ENCODE results near the gene HTR1B.

The HTR1B gene

GRCh38 chr6:77487808-77488425, 24.6 kb upstream of the HTR1B start:
- no peak for TF ChIP-seq POLR2A (IDR thresholded peaks at IDR 0.05; ENCODE audit: extremely low read depth, insufficient read length)
- no peak for TF ChIP-seq CTCF (IDR thresholded peaks at IDR 0.05; ENCODE audit: low read depth, low read length)
- no peak for TF ChIP-seq MYC (IDR thresholded peaks at IDR 0.05; ENCODE audit: low read depth, low read length)
- peak; percentile 33 for DNase-seq (ENCODE audit: low read depth)
- no peak overlapping the region for H3K4me3 ChIP-seq (ENCODE audit: low read depth, low read length)

- TF ChIP-seq POLR2A (IDR thresholded peaks at IDR 0.05; ENCODE audit: extremely low read depth, insufficient read length) (no peak), MAX (IDR thresholded peaks at IDR 0.05; ENCODE audit: low read depth, low read length) (no peak), CTCF (IDR thresholded peaks at IDR 0.05; ENCODE audit: low read depth, low read length) (no peak), MYC (IDR thresholded peaks at IDR 0.05; ENCODE audit: low read depth, low read length) (no peak)
- no peak overlapping the region for H3K4me3 ChIP-seq (ENCODE audit: low read depth, low read length)
Measured at GRCh38 chr6:77482981-77483380, 19.7 kb upstream of the HTR1B start.

GRCh38 chr6:77474973-77475372, 11.7 kb upstream of the HTR1B start:
- H3K4me3 ChIP-seq (ENCODE audit: low read depth, low read length), result no peak overlapping the region
- TF ChIP-seq CTCF (IDR thresholded peaks at IDR 0.05; ENCODE audit: low read depth, low read length) (no peak), MYC (IDR thresholded peaks at IDR 0.05; ENCODE audit: low read depth, low read length) (no peak), POLR2A (IDR thresholded peaks at IDR 0.05; ENCODE audit: extremely low read depth, insufficient read length) (no peak), MAX (IDR thresholded peaks at IDR 0.05; ENCODE audit: low read depth, low read length) (no peak)
- DNase-seq (ENCODE audit: low read depth), result no peak

More at GRCh38 chr6:77482981-77483380, 19.7 kb upstream of the HTR1B start:
- DNase-seq (ENCODE audit: low read depth), result no peak

GRCh38 chr6:77474286-77474956, 11.1 kb upstream of the HTR1B start:
- no peak for DNase-seq (ENCODE audit: low read depth)
- TF ChIP-seq MAX (IDR thresholded peaks at IDR 0.05; ENCODE audit: low read depth, low read length), result no peak
- TF ChIP-seq POLR2A (IDR thresholded peaks at IDR 0.05; ENCODE audit: extremely low read depth, insufficient read length), result no peak
- TF ChIP-seq MYC (IDR thresholded peaks at IDR 0.05; ENCODE audit: low read depth, low read length), result no peak
- TF ChIP-seq CTCF (IDR thresholded peaks at IDR 0.05; ENCODE audit: low read depth, low read length), result no peak
- no peak overlapping the region for H3K4me3 ChIP-seq (ENCODE audit: low read depth, low read length)

GRCh38 chr6:77470983-77471382, 7.7 kb upstream of the HTR1B start:
- no peak overlapping the region for H3K4me3 ChIP-seq (ENCODE audit: low read depth, low read length)
- DNase-seq (ENCODE audit: low read depth), result no peak
- TF ChIP-seq CTCF (IDR thresholded peaks at IDR 0.05; ENCODE audit: low read depth, low read length) (no peak), MYC (IDR thresholded peaks at IDR 0.05; ENCODE audit: low read depth, low read length) (no peak), MAX (IDR thresholded peaks at IDR 0.05; ENCODE audit: low read depth, low read length) (no peak), POLR2A (IDR thresholded peaks at IDR 0.05; ENCODE audit: extremely low read depth, insufficient read length) (no peak)
